MM.1S (cell line): Measurements from ENCODE around the gene SPOCK2.

ENCODE experiments used
- DNase-seq: peaks from one replicate; pipeline ENCODE4 v3.0.0-alpha.2; 2015
- H2AFZ ChIP-seq: fragments of 300-600 bp; sonication (generic); 2 replicates; pipeline ENCODE4 v1.6.0; 2016; ENCODE audit warnings: antibody characterized with exemption, low read length
- H3F3A ChIP-seq: fragments of 300-600 bp; sonication (generic); 2 replicates; pipeline ENCODE4 v1.6.1; 2016; ENCODE audit warnings: mild to moderate bottlenecking, antibody characterized with exemption, low read length, moderate library complexity, mixed read lengths; ENCODE audit not compliant: insufficient read depth
- H3K27ac ChIP-seq: fragments of 300-600 bp; sonication (generic); 2 replicates; pipeline ENCODE4 v1.5.1; 2016; ENCODE audit warnings: mild to moderate bottlenecking, low read length
- H3K27me3 ChIP-seq: fragments of 300-600 bp; sonication (generic); replicated peaks from 2 replicates; pipeline ENCODE4 v1.6.0; 2016; ENCODE audit warnings: low read length; ENCODE audit not compliant: insufficient read depth
- H3K36me3 ChIP-seq: fragments of 300-600 bp; sonication (generic); replicated peaks from 2 replicates; pipeline ENCODE4 v1.6.1; 2016; ENCODE audit warnings: mild to moderate bottlenecking, low read length, mixed read lengths; ENCODE audit not compliant: insufficient read depth
- H3K4me1 ChIP-seq: fragments of 300-600 bp; sonication (generic); 2 replicates; pipeline ENCODE4 v1.6.1; 2016; ENCODE audit warnings: low read length, mixed read lengths
- H3K4me2 ChIP-seq: fragments of 300-600 bp; sonication (generic); 2 replicates; pipeline ENCODE4 v1.6.0; 2016; ENCODE audit warnings: low read depth, low read length
- H3K4me3 ChIP-seq: fragments of 300-600 bp; sonication (generic); 2 replicates; pipeline ENCODE4 v1.5.1; 2016; ENCODE audit warnings: low read length, mixed read lengths
- H3K79me2 ChIP-seq: fragments of 300-600 bp; sonication (generic); 2 replicates; pipeline ENCODE4 v1.6.1; 2016; ENCODE audit warnings: mixed run types, low read length, mixed read lengths
- H3K9ac ChIP-seq: fragments of 300-600 bp; sonication (generic); 2 replicates; pipeline ENCODE4 v1.6.1; 2016; ENCODE audit warnings: low read length, mixed read lengths
- H3K9me2 ChIP-seq: fragments of 300-600 bp; sonication (generic); replicated peaks from 2 replicates; pipeline ENCODE4 v1.6.1; 2016; ENCODE audit warnings: mild to moderate bottlenecking, low read length, mixed read lengths; ENCODE audit not compliant: insufficient read depth
- H3K9me3 ChIP-seq: fragments of 300-600 bp; sonication (generic); replicated peaks from 2 replicates; pipeline ENCODE4 v1.6.1; 2016; ENCODE audit warnings: mild to moderate bottlenecking, low read length, mixed read lengths; ENCODE audit not compliant: insufficient read depth
- H4K20me1 ChIP-seq: fragments of 300-600 bp; sonication (generic); 2 replicates; pipeline ENCODE4 v1.6.1; 2016; ENCODE audit warnings: mild to moderate bottlenecking, low read length, moderate library complexity, mixed read lengths; ENCODE audit not compliant: insufficient read depth
- CTCF ChIP-seq: fragments of 300-600 bp; sonication (generic); IDR thresholded peaks from 2 replicates; pipeline ENCODE4 v1.5.1; 2016; ENCODE audit warnings: antibody characterized with exemption, low read length, mixed read lengths
- EZH2 ChIP-seq: fragments of 300-600 bp; sonication (generic); optimal IDR thresholded peaks from 2 replicates; pipeline ENCODE3; 2017; ENCODE audit warnings: low read depth, mild to moderate bottlenecking, antibody characterized with exemption, low read length, mixed read lengths
- EZH2phosphoT487 ChIP-seq: fragments of 300-600 bp; sonication (generic); IDR thresholded peaks from 2 replicates; pipeline ENCODE4 v1.6.1; 2018; ENCODE audit warnings: antibody characterized with exemption, low read length

SPOCK2 gene

GRCh38 chr10:72045586-72045985 lies 42.8 kb downstream of the SPOCK2 start:
- Histone ChIP-seq H3K4me3 (no peak overlapping the region), H4K20me1 (no peaks in the 10 kb centered on the region), H3K4me2 (no peak overlapping the region), H3K36me3 (no peaks in the 10 kb centered on the region), H3F3A (no peaks in the 10 kb centered on the region), H3K9me3 (no peaks in the 10 kb centered on the region), H3K9me2 (no peaks in the 10 kb centered on the region), H3K27me3 (no peaks in the 10 kb centered on the region), H3K27ac (no peak overlapping the region), H3K4me1 (no peaks in the 10 kb centered on the region), H3K9ac (no peak overlapping the region), H2AFZ (no peak overlapping the region), H3K79me2 (no peaks in the 10 kb centered on the region)
- no peak for DNase-seq
- no peak for TF ChIP-seq EZH2
- TF ChIP-seq EZH2phosphoT487 = no peak
- no peak for TF ChIP-seq CTCF

GRCh38 chr10:72044417-72045041 lies 43.8 kb downstream of the SPOCK2 start:
- Histone ChIP-seq H3F3A (no peaks in the 10 kb centered on the region), H3K27me3 (no peaks in the 10 kb centered on the region), H3K9me2 (no peaks in the 10 kb centered on the region), H3K4me1 (no peaks in the 10 kb centered on the region), H3K27ac (no peak overlapping the region), H3K36me3 (no peaks in the 10 kb centered on the region), H2AFZ (no peak overlapping the region), H3K4me3 (no peak overlapping the region), H4K20me1 (no peaks in the 10 kb centered on the region), H3K4me2 (no peak overlapping the region), H3K79me2 (no peaks in the 10 kb centered on the region), H3K9me3 (no peaks in the 10 kb centered on the region), H3K9ac (no peak overlapping the region)
- DNase-seq = no peak
- TF ChIP-seq EZH2phosphoT487 (no peak), CTCF (no peak), EZH2 (no peak)

- Histone ChIP-seq H3K79me2 (no peaks in the 10 kb centered on the region), H3K27me3 (no peaks in the 10 kb centered on the region; the same call in 1 of the 2 replicates), H3K9me2 (no peaks in the 10 kb centered on the region), H3K27ac (no peak overlapping the region), H3K4me2 (no peak overlapping the region), H2AFZ (no peak overlapping the region), H4K20me1 (no peaks in the 10 kb centered on the region), H3K4me3 (no peak overlapping the region), H3F3A (no peaks in the 10 kb centered on the region), H3K9ac (no peak overlapping the region), H3K9me3 (no peaks in the 10 kb centered on the region), H3K4me1 (no peaks in the 10 kb centered on the region), H3K36me3 (no peaks in the 10 kb centered on the region)
- no peak for DNase-seq
- TF ChIP-seq CTCF (no peak), EZH2 (no peak), EZH2phosphoT487 (no peak)
These were observed 45.1 kb downstream of the SPOCK2 start for GRCh38 chr10:72043016-72043834.
